GM20431 (cell line): ENCODE data around the gene SCAMP2.

ENCODE experiments used
- in situ Hi-C: fragments of 300-500 bp; cut with MseI, MboI; formaldehyde crosslinking; loops from one replicate; pipeline ENCODE4 v1.15.0; 2020; ENCODE audit warnings: low sequenced_read_pairs; ENCODE audit not compliant: unreplicated experiment

SCAMP2 gene

DNA sequence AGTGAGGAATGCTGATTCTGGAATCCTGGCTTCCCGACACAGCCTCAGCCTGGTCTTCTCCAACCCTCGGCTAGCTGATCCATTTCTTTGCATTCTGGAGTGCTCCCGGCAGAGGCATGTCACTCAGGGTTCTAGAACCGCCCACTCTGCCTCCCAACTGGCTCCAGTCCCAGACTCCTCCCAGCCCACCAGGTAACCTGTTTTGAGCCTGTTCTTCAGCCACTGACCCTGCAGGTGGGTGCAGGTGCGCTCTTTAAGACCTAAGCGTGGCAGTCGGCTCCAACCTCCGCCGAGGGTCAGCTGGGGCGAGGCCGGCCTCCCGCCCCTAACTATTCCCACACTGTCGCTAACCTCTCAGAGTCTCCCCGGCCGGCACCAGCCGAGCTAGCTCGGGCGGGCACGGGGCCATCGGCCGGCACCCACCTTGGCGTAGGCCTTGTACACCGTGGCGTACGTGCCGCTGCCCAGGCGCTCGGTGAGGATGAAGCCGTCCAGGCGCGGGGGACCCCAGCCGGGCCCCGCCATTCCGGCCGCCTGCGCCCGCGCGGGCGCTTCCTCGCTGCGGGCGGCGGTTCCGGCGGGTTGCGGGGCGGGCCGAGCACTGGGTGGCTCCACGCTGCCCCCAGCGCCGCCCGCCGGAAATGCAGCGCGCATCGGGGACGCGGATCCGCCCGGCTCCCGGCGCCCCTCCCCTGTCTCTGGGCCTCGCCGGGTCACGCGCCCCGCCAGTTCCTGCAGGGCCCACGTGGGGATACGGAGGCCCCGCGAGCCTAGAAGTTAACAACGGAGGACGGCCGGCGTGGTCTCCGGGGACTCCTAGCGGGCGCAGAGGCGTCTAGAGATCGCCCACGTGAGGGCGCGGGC is 30.4 kb downstream of the SCAMP2 start, which contains the start of gene ULK3:
TSS of gene ULK3 (minus strand) at position 576 of the 864 bp plus-strand sequence. CDS start at position 525, 51 bp downstream.
- in situ Hi-C loops: loop anchor here (10.0 kb wide), 1 partner anchor 62 kb away; the partner anchor contains the start of gene FAM219B

DNA sequence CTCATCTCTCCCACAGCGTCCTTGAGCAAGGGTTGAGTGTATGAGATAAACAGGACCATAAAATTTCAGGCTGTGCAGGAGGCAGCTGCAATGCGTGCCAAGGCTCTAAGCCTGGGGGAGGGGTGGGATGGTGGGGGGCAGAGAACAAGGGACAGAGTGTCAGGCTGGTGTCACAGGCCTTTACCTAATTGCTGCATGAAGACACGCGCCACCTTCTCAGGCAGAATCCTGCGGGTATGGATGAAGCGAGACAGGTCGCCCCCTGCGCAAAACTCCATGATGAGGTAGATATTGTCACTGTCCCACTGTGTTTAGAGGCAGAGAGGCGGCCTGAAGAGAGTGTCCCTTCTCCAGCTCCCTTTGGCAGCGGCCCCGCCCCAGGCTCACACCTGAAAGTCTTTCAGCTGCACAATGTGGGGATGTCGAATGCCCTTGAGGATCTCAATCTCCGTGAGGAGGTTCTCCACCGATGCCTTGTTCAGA is 31.2 kb downstream of the SCAMP2 start:
- in situ Hi-C loops: loop anchor here (10.0 kb wide), 1 partner anchor 63 kb away; the partner anchor contains the start of gene FAM219B

DNA sequence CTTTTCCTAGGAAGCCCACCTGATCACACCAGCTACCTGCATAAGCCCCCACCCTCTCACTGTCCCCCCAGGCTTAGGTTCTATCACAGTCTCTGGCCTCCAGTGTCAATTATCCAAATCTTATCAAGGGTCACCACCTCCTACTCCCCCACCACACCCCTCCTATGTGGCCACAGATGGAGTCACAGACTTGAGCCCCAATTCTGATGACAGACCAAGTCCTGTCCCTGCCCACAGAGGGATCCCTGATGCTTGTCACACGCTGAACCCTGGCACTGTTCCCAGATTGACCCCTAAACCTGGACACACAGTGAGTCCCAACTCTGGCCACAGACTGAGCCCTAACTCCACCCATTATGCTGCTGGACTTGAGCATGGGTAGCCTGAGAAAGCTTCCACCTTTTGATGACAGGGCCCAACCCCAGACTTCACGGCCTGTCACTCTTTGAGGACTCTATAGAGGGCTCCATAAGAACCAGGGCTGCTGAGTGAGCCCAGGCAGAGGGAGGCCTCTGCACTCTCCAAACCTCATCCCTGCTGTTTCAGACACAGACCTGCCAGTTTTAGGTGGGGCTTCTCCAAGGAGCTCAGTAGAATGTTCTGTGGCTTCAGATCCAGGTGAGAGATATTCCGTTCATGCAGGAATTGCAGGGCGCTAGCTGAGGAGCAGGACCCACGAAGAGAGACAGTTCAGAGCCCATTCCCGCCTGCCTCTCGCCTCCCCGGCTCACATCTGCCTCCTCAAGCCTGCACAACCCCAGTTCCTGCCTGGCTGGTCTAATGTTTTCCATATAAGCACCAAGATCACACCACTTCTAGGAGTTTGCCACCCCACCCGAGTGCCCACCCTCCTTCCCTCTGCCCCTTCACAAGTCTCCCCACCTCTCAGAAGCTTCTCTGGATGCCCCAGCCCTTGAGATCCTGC is 32.1 kb downstream of the SCAMP2 start:
- in situ Hi-C loops: loop anchor here (10.0 kb wide), 1 partner anchor 64 kb away; the partner anchor contains the start of gene FAM219B

DNA sequence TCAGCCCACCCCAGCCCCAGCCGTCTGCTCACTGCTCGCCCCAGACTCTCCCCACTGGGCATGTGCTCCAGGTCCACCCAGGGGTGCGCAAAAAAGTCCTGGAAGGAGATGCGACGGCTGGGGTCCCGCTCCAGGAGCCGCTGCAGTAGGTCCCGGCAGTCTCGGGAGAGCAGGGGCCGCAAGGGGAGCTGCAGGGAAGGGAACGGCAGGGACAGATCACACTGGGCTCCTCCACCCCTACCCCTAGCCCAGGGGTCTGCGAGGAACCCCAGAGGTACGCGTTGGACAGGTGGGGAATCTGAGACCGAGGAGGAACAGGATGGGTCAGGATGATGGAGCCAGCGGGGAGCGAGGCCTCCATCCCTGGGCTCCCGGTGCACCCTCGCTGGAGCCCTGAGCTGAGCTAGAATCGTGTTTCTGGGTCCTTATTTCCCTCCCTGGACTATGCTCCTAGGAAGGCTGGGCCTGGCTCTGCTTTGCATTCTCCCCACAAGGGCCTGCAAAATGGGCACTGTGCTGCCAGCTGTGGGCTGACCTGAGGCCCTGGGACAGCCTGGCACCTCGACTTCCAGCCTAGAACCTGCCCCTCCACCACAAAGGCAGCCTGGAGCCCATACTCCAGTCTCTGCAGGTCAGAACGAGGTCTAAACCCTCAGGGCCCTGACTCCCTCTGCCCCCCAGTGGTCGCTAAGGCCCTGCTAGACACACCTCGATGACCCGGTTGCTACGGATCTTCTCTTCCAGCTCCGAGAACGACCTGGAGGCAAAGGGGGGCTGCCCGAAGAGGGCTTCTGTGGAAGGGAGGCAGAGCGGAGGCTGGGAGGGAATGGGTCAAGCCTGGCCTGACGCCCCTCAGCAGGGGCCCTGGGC is 33.4 kb downstream of the SCAMP2 start:
- in situ Hi-C loops: loop anchor here (10.0 kb wide), 2 partner anchors 65 to 75 kb away; partner anchors contain the start of gene FAM219B

DNA sequence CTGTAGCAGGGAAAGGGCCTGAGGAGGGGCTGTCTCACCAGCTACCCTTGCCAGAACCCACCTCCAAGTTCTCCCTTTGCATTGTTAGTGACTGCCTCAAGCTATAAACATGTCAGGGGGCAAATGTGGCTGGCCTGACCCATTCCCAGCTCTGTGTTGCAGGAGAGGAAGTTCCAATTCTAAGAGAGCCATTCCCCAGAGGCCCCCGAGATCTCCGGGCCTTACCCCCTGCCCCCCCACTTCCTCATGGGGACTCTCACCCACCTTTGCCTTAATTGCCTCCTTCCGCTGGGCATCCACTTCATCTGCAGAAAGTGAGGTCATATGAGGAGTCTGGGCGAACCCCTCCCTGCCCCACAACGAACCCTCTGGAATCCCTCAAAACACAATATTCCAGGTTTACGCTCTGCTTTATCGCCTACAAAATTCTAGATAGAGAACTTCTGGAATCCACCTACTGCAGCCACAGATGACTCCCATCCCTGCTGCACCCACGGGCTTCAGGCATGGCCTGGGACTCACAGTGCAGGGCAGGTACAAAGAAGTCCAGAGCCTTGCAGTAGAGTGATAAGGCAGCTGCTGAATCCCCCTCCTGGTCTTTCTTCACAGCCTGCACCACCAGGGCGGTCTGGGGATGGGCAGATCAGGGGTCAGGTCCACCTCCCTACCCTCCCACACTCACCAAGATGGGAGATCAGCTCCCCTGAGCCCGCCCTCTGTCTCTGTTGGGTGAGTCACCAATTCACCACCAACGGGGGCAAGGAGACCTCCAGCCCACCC is 34.2 kb downstream of the SCAMP2 start:
- in situ Hi-C loops: loop anchor here (10.0 kb wide), 1 partner anchor 74 kb away; no protein-coding TSS in a partner anchor

DNA sequence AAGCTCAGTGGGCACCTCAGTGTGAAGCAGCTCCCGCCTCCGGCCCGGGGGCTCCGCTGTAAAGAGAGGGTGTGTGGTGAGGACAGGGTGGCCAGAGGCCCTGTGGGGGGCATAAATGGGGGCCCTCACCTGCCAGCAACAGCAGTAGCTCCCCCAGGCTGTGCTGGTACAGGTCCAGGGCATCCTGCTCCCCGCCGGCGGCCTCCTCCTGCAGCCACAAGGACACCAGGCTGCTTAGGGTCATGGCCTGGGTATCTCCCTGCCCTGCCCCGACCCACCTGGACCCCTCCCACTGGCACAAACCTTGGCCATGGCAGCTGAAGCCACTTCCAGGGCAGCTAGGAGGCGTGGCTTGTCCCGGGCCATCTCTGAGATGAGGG is 35.0 kb downstream of the SCAMP2 start:
- in situ Hi-C loops: loop anchor here (10.0 kb wide), 1 partner anchor 73 kb away; no protein-coding TSS in a partner anchor

DNA sequence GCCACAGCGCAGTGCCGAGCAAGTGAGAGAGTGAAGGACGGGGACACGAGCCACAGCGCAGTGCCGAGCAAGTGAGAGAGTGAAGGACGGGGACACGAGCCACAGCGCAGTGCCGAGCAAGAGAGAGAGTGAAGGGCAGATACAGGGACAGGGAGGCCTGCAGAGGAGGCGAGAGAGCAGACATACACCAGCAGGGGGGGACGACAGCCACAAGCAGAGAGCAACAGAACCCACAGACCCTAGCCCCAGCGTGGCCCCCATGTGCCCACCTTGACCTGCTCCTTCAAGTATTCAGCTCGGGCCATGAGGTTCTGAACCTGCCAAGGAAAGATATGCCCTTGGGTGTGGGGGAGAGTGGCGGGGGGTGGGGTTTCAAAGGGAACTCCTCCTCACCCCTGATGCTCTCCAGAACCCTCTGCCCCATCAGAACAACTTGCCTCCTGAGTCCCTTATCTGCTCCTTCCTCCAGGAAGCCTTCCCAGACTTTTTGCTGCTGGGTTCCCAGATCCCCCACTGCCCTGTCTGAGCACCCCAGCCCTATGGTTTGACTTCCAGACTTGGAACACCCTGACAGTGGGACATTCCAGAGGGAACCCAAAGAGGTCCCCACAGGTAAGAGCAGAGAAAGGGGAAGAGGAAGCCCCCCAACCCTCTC is 35.6 kb downstream of the SCAMP2 start:
- in situ Hi-C loops: loop anchor here (10.0 kb wide), 1 partner anchor 73 kb away; no protein-coding TSS in a partner anchor

DNA sequence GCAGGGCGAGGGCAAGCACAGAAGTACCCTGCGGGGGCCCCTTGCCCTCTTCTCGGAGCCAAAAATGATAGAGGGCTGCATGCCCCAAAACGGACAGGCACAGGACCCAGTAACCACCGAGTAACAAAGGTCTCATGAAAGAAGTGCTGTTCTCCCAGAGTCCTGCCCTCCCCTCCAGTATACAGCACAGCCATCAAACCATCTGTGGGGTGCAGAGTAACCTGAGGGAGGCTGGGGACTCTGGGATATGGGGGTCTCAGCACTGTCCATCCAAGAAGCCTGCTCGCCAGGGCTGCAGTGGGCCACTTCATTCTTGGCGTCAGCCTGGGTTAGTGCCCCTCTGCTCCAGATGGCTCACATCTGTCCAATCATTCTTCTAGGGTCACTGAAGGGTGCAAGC is 36.3 kb downstream of the SCAMP2 start:
- in situ Hi-C loops: loop anchor here (10.0 kb wide), 1 partner anchor 72 kb away; no protein-coding TSS in a partner anchor

DNA sequence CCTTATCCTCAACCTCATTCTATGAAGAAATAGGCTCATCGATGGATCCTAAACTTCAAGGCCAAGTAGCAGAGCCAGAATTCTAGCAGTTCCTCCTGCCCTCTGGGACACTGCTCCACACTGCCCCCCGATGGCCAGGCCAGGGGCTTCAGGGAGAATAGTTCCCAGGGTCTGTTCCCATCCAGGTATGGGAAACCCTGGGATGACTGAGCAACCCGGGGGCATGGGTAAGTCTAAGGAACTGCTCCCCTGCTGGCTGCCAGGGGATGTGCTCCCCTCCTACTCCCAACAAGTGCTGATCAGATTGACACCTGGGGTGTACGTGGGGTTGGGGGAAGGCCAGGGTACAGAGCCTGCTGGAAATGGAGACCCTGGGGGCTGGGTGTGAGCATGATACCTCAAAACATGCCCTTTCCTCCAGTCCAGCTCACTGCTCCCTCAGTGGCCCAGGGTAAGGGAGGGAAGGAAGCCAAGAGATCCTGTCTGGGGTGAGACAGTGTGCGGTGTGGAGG is 37.8 kb downstream of the SCAMP2 start:
- in situ Hi-C loops: loop anchor here (10.0 kb wide), 1 partner anchor 71 kb away; no protein-coding TSS in a partner anchor

DNA sequence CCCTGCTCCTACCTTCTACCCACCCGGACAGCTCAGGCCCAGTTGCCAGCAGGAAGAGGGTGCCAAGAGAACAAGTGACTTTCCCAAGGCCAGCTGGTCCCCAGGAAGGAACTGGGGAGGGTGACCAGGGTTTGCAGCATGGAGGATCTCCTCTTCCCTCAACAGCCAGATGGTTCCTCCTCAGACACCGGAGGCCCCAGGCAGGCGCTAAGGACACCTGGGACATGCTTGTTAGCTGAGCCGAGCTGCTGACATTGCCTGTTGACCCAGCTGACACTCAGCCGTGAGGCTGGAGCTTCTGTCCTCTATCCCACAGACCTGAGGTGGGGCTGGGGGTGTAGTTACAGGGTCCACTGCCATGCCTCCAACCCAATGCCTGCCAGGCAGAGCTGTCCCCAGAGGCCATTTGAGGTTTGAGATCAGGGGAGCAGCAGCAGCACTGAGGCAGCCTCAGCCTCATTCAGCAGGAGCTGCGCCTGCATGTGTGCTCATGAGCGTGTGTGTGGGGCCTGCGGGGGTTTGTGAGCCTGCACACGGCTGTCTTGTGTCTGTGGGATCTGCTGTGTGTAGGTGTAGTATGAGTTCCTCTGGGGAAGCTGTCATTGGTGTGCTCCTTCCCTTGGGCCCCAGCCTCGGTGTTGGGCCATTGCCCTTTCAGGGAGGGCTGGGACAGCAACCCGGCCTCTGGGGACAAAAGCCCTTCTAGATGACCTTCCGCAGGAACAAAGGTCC is 39.6 kb downstream of the SCAMP2 start:
- in situ Hi-C loops: loop anchor here (10.0 kb wide), 1 partner anchor 69 kb away; no protein-coding TSS in a partner anchor

DNA sequence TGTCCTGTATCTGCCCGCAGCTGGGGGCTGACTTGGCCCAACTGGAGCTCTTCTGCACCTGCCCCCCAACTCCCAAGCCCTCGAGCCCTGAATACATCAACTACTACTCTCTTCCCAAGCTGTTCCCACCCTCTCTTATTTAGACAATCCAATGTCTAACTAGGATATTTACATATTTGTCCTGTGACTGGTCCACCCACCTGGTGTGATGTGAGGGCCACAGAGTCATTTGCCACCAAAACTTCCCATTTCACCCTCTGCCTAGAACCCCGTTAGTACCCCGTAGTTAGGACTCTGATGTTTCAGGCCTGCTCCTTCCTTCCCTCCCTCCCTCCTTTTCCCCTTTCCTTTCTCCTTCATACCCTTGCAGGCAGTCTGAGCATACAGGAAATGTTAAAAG is 40.3 kb downstream of the SCAMP2 start:
- in situ Hi-C loops: loop anchor here (10.0 kb wide), 1 partner anchor 68 kb away; no protein-coding TSS in a partner anchor

DNA sequence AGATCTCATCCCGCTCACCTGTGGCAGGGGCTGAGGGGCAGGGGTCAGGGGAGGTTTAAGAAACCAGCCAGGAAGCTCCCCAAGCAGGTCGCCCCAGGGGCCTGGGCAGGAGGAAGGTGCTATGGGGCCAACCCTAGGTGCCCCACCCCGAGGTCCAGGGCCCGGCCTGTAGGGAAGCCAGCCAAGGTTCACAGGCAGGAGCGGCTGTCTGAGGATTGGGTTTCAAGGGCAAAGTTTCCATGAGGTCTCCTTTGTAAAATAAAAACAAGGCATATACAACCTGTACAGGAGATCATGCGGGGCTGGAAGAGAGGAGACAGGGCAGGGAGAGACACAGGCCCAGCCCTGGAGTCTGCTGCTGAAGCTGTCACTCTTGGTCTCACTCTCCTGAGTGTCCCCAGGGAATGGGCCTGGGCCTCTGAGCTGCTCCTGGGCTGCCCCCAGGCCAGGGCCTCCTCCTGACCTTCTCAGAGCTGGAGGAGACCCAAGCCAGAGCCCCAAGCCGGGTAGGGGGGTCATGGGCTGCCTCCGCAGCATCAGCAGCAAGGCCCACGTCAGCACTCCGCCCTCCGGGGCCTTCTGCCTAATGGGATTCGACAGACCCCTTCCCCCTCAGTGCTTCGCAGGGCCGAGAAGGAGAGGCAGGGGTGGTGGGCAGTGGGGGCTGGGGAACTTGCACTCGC is 41.2 kb downstream of the SCAMP2 start:
- in situ Hi-C loops: loop anchor here (10.0 kb wide), 1 partner anchor 67 kb away; no protein-coding TSS in a partner anchor

DNA sequence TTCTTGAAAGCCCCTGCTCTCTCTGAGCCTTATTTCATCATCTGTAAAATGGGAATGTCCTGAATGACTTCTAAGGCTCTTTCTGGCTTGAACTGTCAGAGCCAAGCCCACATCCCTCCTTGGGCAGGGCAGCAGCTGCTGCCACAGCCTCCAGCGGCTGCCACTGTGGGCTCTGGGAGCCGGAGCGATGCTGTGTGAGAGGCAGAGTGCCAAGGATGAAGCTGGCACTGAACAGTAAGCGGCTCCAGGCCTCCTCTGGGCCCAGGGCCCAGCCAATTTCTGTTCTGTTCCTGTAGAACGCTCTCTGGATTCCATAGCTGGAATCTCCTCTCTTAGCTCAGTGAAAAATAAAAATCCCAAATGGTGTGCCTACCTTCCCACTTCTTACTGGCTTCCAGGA is 42.3 kb downstream of the SCAMP2 start:
- in situ Hi-C loops: loop anchor here (10.0 kb wide), 1 partner anchor 66 kb away; no protein-coding TSS in a partner anchor

DNA sequence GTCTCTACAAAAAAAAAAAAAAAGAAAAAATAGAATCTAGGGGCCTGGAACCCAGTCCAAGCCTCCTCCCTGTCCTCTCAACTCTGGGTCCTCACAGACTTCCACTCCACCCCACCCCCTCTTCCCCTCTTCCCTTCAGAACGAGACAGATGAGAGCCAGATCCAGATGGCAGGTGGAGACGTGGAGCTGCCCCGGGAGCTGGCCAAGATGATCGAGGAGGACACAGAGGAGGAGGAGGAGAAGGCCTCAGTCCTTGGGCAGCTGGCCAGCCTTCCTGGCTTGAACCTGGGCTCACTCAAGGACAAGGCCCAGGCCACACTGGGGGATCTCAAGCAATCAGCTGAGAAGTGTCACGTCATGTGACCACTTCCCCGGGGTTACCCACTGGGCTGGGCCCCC is 43.2 kb downstream of the SCAMP2 start:
- in situ Hi-C loops: loop anchor here (10.0 kb wide), 1 partner anchor 65 kb away; no protein-coding TSS in a partner anchor

DNA sequence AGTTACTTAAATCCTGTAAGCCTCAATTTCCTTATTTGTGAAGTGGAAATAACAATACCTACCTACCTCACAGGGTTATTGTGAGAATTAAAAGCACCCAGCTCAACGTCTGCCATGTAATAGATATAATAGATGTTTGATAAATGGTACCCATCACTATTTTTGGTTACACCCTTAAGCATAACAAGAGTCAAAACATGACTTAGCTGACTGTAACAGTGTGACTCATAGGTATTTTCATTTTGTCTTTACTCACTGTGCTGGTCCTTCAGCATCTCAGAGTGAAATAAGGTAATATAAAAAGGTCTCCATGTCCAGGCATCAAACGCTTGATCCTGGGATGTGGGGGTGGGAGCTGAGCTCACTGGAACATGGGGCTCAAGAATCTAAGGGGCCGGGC is 43.7 kb downstream of the SCAMP2 start:
- in situ Hi-C loops: no loop called here

DNA sequence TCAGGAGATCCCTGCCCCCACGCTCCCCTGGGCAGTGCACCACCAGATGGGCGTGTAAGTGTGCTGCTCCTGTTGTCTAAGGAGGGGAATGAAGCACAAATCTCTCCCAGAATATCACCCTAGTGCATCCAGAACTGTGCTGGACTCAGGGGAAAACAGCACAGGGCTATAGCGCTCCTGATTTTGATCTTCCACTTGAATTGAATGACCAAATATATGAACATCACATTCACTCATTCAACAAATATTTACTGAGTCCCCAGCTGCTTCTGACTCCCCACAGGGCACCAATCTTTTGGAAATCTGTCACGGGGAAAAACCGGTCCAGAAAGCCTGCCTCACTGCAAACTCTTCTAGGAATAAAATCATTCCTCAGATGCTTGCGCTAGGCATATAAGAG is 44.3 kb downstream of the SCAMP2 start:
- in situ Hi-C loops: no loop called here
